Stimulated activated CD4-positive, alpha-beta T cell treated with anti-CD3 and anti-CD28 coated beads, Interleukin-1b, Interleukin-23, amount 100 ng/mL, for 48 hours (primary cell): Measurements from ENCODE around the gene ALDH1A2.

Source experiments
- DNase-seq: peaks from one replicate; pipeline ENCODE4 v3.0.0-alpha.2; 2020

Gene ALDH1A2

DNA sequence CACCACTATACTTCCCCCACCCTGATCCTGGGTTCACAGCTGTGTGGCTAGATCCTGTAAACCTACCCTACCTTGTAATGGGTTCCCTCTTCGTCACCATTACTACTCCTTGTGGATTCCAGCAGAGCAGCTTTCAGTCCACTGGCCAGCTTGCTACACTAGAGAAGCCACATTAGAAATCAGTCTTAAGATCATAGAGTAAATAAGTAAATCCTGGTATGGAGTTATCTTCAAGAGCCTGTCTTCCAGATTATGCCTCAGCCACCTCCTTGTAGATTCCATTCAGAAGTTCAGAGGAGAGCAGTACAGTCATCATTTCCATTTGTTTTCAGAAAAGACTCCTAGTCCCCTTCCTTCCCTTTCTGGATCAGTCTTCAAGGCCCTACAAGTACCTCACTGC is 123.7 kb downstream of the ALDH1A2 start:
- DNase-seq = no peak

DNA sequence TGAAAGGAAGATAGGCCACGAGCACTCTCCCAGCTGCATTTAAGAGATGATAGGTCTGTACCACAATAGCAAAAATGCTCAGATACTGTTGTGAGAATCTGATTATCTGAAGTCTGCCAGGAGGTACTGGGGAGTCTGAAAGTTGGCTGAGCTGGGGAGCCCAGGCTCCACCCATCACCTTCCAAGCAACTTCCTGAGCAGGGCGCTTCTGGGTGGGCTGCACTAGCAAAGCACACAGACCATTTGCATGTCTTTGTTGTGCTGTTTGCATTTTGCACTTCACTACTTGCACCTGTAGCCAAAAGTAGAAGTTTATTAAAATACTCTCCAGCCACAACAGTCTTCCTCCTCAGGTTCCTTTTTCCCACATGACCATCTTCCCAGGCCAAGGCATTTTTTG is 133.2 kb downstream of the ALDH1A2 start:
- DNase-seq = no peak

DNA sequence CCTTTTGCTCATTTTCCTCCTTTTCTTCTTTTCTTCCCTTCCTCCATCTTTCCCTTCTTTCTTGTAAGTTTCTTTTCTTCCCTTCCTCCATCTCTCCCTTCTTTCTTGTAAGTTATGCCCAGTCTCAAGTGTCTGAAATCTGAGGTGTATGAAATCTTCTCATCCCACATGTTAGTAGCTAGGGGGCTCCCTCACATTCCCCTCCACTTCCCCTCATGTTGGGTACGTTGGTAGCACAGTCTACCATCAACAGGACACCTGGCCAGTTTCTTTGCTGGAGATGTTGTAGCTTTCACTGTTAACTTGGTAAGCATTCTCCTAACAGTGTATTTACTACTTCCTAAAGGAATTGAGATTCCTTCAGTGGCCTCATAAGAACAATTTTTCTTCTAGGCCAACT is 133.9 kb downstream of the ALDH1A2 start:
- no peak for DNase-seq

DNA sequence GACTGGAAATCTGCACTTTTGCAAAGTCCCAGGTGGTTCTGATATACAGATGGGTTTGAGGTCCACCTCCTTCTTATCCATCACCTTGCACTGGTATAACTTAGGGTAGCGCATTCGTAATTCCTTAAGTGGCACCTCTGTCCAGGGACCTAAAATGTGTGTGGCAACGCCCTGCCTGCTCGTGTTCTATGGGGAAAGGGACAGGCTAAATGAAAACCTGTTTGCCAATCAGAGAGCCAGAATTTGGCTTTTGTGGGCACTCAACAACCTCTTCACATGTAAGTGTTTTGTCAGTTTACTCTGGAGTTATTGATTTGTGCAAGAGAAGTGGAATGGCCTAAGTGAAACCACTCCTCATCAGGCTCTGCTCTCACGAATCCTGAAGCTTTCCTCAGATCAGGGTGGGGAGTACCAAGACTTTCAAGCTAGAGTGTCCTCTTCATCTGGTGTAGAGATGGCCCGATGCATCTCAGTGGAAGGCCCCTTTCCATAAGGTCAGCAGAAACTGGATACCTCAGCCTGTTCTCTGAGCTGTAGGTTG is 138.3 kb downstream of the ALDH1A2 start:
- DNase-seq = no peak

DNA sequence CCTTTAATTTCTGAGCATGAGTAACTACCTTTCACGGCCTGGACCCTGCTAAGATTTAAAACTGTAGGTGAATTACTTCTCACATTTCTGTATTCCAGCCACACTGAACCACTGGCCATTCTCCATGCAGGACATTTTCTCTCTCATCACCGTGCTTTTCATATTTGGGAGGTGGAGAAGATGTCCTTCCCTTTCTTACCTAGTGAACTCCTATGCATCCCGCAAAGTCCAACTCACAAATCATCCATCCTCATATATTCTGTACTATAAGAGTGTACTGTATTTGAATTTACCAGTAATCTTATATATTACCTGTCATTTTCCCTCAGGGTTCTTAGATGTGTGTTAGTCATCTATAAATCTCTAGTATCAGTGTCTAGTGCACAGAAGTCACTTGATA is 139.9 kb downstream of the ALDH1A2 start:
- no peak for DNase-seq

DNA sequence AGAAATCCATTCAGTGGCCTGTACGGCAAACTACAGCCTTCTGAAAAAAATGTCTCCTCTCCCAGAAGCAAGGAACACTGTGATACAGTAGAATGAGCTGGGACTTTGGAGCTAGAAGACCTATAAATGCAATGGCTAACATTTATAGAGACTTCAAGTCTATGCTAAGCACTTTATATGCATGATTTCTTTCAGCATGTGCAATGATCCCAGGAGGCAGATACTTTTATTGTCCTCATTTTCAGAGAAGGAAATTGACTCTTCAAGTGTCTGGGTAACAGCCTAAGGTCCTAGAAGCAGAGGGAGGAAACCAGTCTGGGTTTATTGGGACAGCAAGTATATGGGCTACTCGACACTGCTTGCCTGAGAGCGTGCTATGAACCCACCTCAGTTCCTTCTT is 140.9 kb downstream of the ALDH1A2 start:
- no peak for DNase-seq

DNA sequence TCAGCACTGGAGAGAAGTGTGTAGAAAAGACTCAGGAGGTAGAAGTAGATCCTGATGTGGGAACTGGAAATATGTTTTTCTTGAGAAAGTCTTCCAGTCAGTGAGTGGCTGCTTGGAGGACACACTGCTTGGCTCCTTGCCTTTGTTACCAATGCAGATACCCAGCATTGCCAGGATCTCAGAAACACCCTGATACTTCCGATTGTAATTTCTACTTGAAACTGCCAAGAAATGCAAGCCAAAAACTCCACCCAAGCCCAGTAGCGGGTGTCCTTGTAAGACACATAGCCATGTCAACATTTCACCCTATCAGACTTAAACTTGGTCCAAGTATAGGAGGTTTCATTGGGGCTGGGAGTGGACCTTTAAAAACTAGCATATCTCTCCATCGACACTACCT is 141.8 kb downstream of the ALDH1A2 start:
- no peak for DNase-seq

DNA sequence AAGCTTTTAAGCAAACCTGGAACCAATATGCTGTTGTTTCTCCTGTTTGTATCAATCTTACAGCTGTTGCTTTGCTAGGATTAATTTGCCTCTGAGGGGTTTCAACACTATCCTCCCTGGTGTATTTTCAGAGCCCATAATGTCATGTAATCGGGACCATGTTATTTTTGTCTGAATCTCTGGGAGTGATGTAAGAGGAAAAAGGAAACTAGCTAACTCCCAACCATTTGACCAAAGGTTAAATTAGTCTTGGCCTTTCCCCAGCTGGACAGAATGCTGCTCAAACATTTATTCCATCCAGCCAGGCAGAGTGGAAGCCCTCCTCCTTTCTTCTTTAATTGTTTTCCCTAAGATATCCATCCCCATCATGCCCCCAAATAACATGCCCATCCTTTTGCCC is 142.2 kb downstream of the ALDH1A2 start:
- DNase-seq = no peak

DNA sequence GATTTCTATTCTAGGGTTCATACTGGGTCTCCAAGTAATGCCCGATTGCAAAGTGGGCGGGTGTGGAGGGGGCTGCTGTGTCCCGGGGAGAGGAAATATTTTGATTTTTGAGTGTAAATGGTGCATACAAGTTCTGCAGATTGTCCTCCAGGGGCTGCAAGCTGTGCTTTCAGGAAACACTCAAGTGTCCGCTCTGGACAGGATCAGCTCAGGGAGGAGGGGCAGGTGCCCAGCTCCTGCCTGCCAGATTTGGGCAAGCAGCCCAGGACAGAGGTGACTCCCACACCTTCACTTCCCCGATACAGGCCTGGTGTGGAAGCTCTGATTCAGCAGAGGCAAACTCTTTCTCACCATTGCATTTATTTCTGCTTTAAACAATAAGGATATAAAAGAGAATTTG is 142.7 kb downstream of the ALDH1A2 start:
- no peak for DNase-seq

DNA sequence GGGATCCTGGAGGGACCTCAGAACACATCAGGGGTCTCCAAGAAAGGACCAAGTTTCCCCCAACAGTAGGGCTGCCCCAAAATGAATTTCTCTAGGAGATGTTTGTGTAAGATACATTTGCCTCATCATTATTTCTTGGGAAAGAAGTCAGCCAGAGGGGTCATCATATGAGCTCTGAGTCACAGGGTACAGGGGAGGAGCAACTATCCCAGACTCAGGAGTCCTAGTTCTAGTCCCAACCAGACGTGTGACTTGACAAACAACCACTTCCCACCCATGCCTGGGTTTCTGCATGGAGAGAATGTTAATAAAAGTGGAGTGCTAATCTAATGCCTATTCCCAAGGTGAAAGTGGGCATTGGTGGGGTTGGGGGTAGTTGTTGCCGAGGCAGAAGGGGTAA is 144.1 kb downstream of the ALDH1A2 start:
- DNase-seq = no peak

DNA sequence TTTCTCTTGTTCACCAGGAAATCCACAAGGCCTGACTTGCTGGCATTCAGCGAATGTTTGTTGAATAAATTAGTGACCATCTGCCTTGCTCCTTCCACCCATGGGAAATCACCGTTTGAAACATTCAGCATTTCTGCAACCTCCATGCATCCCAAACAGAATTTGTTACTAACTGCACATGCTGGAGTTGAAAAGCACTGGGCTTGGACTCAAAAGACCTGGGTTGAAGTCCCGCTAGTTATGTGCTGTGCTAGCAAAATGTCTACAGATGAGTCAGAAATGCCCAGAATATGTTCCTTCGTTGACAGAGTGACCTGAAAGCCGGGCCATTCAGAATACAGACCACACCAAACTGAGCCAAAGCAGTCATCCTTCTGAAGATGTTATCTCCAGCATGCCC is 144.6 kb downstream of the ALDH1A2 start:
- no peak for DNase-seq

DNA sequence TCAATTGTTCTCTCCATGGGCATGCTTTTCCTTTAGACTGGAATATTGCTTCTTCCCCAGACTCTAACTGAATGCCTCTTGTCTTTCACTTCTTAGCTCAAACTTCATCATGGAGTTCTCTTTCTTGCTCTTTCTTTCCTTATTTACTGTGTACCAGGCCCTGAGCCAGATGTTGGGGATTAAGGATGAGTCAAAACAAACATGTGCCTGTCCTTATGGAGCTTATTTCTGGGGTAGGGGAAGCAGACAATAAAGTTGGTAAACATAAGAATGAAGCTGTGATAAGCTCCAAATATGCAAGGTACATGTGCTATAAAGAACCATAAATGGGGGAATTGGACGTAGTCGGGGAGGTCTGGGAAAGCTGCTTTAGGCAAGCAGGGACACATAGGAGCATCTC is 145.8 kb downstream of the ALDH1A2 start:
- no peak for DNase-seq

DNA sequence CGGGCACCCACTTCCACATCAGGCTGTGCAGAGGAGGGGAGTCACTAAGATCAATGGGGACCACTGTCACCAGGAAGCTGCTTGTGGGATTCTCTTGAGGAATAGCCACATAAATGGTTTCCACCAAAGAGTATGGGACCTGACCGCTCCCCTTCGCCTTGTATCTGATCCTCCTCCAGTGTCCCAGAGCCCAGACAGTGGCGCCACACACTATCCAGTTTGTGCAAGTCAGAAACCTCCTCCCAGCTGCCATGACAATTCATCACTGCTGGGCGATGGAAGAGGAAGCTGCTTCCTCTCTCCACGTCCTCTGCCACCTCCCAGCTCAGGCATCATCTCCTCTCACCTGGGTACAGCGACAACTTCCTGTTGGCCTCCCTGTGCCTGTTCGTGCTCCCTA is 147.5 kb downstream of the ALDH1A2 start:
- DNase-seq = no peak

DNA sequence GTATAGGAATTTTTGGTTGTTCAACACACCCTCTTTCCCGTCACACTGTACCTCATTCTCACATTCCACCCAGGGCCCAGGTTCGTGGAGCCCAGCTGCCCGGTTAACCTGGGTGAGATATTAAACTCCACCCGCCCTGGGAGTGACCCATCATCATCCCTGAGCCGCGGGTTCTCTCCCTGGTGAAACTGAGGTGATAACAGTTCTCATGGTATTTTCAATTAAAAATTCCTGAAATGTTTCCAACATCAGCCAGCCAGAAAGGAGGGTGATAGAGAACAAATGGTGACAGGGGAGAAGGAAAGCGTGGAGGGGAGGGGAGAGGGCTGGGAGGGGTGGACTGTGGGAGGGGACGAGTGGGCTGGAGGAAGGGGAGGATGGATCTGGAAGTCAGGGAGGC is 148.8 kb downstream of the ALDH1A2 start:
- DNase-seq = no peak

DNA sequence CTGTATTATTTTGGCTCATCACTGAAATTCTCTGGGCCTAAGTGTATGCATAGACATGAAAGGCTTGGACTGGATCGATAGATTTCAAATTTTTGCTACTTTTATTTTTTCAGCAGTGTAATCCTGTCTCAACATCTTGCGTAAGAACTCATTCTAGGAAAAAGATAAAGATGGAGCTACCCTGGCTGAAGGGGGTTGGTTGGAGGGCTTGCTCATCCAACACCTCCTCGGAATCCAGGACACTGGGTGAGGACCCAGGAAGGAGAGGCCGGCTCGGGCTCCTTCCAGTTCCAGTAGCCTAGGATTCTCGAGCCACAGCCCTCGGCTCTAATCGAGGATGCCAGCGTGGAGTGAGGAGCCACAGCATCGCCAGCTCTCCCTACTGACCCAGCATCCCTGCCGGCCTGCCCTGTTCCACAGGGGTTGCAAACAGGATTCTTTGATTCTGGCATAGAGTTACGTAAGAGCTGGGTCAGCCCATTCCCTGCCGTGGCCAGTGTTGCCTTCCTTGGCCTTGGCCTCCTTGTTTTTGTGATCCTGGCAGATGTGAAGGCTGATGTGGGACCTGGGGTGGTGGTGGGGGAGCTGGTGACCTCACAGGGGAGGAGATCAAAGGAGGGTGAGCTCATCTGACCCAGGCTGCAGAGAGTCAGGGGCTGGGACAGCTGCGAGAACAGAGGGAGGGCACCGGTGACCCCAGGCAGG is 149.5 kb downstream of the ALDH1A2 start:
- DNase-seq = no peak

DNA sequence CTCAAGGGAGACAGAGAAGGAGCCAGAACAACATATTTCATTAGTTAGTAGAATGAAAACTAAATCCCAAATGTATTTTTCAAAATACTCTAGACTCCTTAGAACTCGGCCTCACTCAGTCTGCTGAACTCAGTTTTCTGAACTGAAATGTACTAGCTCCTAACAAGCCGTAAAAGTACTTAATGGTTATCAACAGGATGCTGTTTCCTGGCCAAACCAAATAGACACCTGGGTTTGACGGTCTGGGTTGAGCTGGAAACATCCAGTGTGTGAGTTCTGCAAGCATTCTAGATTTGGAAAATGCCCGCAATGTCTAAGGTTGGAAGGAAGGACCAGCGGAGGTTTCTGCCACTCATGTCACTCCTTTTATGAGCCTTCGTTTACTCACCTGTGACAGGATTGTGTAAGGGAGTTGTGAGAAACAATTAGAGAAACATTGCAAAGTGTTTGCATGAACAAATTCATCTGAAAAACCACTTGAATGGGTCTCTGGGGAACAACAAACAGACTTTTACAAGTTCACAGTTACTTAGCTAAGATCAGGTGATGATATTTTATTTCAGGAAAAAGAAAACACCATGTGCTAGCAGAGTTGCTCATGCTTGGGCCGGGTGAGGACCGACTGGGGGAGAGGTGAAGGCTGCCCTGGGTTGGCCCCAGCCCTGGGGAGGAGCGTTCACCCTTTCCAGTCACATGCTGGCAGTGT is 151.0 kb downstream of the ALDH1A2 start:
- no peak for DNase-seq

DNA sequence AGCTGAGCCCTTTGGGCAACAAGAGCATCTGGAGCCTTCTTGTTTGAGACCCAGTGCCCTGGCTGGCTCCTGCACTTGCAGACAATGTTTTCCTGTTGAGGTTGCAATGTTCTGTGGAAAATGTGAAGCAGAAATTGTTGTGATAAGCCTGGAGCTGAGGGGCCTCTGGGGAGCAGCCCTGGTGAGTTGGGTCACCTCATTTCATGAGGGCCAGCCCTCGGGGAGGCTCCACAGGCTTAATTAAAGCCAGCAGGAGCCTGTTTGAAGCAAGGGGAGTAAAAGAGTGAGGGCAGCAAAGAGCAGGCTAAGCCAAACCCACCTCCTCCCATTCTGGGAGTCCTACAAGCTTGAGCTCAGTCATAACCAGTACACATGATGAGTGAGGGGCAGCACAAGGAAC is 154.3 kb downstream of the ALDH1A2 start:
- DNase-seq = no peak

DNA sequence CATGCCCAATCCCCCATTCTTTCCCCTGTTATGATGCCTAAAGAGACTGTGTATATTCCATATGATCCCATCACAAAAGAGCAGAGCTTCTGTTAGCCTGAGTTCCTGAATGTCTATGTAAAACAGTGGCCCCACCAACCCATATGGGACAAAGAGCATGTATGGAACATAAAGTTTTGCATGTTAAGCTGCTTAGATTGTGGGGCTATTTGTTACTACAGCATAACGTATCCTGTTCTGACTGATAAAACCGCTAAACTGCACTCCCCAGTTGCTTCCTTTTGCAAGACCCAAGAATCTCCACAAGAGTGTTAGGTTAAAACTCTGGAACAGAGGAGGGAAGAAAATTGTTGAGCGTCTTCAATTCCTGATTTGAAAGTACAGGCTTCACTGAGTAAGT is 154.8 kb downstream of the ALDH1A2 start:
- DNase-seq = no peak

DNA sequence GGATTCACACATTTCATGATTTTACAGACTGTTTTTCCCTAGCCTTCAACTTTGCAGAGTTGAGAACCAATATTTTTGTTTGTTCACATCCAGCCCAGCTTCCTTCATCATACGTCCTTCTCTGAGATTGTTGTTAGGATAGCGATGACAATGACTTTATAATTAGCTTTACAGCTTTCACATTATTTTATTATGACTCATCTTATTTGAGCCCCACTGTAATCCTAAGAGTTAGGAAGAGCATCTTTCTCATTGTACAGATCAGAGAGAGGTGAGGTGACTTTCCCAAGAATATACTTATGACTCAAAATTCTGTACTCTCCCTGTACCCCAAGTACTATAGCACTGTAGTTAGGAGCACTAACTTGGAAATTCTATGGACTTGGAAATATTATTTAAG is 156.1 kb downstream of the ALDH1A2 start:
- no peak for DNase-seq

DNA sequence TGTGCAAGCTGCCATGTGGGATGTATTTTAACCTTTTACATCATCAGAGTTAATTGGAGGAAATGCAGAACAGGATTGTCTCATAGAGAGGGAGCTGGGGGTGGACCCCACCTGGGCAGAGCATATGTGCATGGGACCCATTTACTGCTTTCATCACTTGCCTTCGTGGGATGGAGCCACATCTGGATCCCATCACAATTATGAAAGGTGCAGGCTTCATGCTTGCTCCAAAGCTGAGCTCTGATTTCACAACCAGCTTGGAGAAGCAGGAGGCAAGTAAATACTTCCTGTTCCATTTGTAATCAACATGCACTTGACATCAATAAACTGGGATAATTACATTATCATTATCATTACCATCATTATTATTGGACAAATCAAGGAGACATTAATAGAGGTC is 161.9 kb downstream of the ALDH1A2 start:
- no peak for DNase-seq
